Sciatic nerve (tissue), 1 donor: ENCODE measurements around the gene ST6GALNAC6. TPM values are rescaled to one million over a fixed set of nuclear protein-coding genes. Genes with fewer than 3 reads are reported as not detected.

Experiments
- microRNA-seq: library from miRNA; unstranded; fragments of <30 nt; microRNA quantifications from one replicate; pipeline ENCODE4 v1.2.0, GENCODE V29; 2020
- total RNA-seq: library from RNA; stranded (reverse); fragmentation: NEBNext Ultra II Directional; extraction: Animal tissue kit (Norgen Biotek cat#: 25700); gene quantifications from one replicate; pipeline ENCODE4 v1.2.1, GENCODE V29; 2021
- donor health status: DM: no; HTN: no; CAD: no.

ST6GALNAC6 gene
- total RNA-seq, 1 donor from 2014 or later: 108 TPM

Small RNA genes lying within 50 kb of the gene (microRNA-seq; reads per million reads assigned to microRNA genes)
- not detected for gene MIR4672

Other genes with a start within 250 kb of the ST6GALNAC6 start
- gene CFAP157, start 192.6 kb downstream of the ST6GALNAC6 start, total RNA-seq: 0.80 TPM
- 10.3 TPM for gene PTRH1, start 183.9 kb downstream of the ST6GALNAC6 start, total RNA-seq
- gene TTC16, start 183.5 kb downstream of the ST6GALNAC6 start, total RNA-seq: 0.13 TPM
- 6.8 TPM for gene TOR2A, start 164.3 kb downstream of the ST6GALNAC6 start, total RNA-seq
- gene SH2D3C, start 120.9 kb downstream of the ST6GALNAC6 start, total RNA-seq: 22.6 TPM
- 127 TPM for gene CDK9, start 113.6 kb downstream of the ST6GALNAC6 start, total RNA-seq
- 69.7 TPM for gene FPGS, start 96.7 kb downstream of the ST6GALNAC6 start, total RNA-seq
- gene ENG, start 44.9 kb downstream of the ST6GALNAC6 start, total RNA-seq: 285 TPM
- gene AK1, start 21.9 kb downstream of the ST6GALNAC6 start, total RNA-seq: 61.0 TPM
- gene ST6GALNAC4, start 17.4 kb upstream of the ST6GALNAC6 start, total RNA-seq: 19.6 TPM
- gene PIP5KL1, start 31.2 kb upstream of the ST6GALNAC6 start, total RNA-seq: 2.0 TPM
- 24.6 TPM for gene DPM2, start 38.3 kb upstream of the ST6GALNAC6 start, total RNA-seq
- gene EEIG1, start 81.4 kb upstream of the ST6GALNAC6 start, total RNA-seq: 96.8 TPM
- gene NAIF1, start 167.7 kb upstream of the ST6GALNAC6 start, total RNA-seq: 7.8 TPM
- 21.0 TPM for gene SLC25A25, start 168.6 kb upstream of the ST6GALNAC6 start, total RNA-seq
- 33.8 TPM for gene PTGES2, start 228.1 kb upstream of the ST6GALNAC6 start, total RNA-seq
- 6.0 TPM for gene LCN2, start 249.8 kb upstream of the ST6GALNAC6 start, total RNA-seq